ENCODE data around the gene C4orf54.

C4orf54 gene

GRCh38 chr4:99657798-99658197 lies at the start of gene C4orf54:
Gene C4orf54, minus strand, starts transcription at chr4:99657828. Its CDS starts 3,180 bp downstream, at chr4:99654648.
- DNase-seq = no peak

- no peak for DNase-seq
Observed at GRCh38 chr4:99705891-99706290, 48.3 kb upstream of the C4orf54 start.

DNA sequence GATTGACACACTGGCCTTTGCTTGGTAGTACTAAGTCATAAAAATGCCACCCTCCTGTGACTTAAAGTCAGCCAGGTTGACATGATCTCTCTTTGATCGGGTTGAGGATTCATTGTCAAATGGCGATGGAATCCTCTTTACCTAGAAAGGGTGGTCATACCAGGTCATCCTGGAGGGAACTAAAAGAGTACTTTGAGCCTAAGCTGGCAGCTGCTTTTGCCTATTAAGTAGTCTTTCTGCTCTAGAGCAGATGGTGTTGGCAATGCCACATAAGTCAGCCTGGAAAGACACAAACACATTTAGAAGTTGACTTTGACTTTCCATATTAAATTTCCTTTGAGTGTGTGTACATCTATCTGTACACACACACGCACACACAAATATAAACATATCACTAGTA lies 39.2 kb upstream of the C4orf54 start:
- no peak for DNase-seq

GRCh38 chr4:99693140-99693539 lies 35.5 kb upstream of the C4orf54 start:
- no peak for DNase-seq

- no peak for DNase-seq
Observed at GRCh38 chr4:99690990-99691389, 33.4 kb upstream of the C4orf54 start.

GRCh38 chr4:99690472-99690871 lies 32.8 kb upstream of the C4orf54 start:
- DNase-seq = no peak

GRCh38 chr4:99687120-99687519 lies 29.5 kb upstream of the C4orf54 start:
- DNase-seq = no peak

GRCh38 chr4:99685234-99685633 lies 27.6 kb upstream of the C4orf54 start:
- DNase-seq = no peak

DNA sequence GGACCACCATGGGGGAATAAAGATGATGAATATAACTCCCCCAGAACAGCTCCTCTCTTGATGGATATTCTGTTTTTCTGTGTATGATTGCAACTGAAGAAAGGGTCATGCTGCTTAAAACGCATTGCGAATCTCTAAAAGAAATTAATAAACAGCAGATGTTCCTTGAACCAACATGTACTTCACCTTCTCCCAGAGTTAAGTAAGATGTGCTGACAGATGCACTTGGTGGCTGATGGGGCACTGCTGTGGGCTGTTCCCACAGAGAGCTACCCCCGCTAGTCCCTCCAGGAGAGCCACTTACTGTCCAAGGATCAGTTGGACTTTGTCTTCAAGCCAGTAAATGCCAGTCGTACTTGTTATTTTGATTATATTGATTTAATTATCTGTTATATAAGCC lies 26.3 kb upstream of the C4orf54 start:
- DNase-seq = no peak

- no peak for DNase-seq
Observed at GRCh38 chr4:99679976-99680375, 22.3 kb upstream of the C4orf54 start.

GRCh38 chr4:99679204-99679603 lies 21.6 kb upstream of the C4orf54 start:
- DNase-seq = no peak

DNA sequence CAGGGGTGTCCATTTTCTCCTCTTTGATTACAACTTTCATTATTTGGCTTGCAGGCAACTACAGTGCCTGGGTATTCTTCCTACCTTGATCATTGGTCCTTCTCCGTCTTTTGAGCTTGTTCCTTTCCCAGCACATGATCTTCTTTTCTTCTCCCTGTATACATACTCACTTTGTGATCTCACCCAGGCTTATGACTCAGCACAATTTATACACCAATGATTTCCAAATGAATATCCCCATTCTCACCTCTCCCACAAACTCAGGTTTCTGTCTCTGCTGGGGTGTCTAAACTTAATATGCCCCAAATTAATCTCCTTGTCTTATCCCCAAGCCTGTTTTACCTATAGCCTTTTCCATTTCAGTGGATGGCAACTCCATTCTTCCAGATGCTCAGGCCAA lies 19.5 kb upstream of the C4orf54 start:
- no peak for DNase-seq

DNA sequence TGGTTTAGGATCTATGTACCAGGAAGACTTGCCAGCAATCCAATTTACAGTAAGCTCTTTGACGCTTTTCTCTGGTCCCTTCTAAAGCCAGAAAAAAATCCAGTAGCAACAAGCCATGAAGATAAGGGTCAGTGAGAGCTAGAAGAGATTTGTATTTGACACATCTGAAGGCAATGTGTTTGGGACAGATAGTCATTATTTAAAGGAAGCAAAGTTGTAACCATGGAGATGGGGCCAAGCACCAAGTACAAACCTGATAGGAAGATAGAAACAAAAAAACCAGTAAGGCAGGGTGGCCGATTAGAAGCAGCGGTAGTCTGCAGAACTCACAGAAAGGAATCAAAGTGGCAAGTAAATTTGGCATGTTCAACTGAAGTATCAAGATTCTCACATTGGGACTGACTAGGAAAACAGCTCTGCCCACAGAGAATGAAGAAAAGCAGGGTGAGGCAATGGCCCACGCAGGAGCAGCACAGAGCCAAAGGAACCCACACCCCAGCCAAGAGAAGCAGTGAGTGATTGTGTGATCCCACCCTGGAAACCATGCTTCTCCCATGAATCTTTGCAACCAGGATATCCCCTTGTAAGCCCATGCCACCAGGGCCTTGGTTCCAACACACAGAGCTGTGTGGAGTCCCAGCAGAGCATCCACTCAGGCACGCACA lies 12.9 kb upstream of the C4orf54 start:
- DNase-seq = no peak

DNA sequence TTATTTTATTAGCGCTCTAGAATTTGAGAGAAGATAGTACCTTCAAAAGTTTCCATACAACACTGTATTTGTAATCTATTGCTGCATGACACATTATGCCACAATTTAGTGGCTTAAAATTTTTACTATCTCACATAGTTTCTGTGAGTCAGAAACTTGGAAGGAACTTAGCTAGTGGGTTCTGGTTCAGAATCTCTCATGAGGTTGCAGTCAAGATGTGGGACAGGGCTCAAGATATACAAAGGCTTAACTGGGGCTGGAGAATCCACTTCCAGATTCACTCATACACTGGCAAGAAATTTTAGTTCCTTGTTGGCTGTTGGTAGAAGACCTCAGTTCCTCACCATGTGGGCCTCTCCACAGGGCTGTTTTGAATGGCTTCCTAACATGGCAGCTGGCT lies 11.5 kb upstream of the C4orf54 start:
- no peak for DNase-seq

DNA sequence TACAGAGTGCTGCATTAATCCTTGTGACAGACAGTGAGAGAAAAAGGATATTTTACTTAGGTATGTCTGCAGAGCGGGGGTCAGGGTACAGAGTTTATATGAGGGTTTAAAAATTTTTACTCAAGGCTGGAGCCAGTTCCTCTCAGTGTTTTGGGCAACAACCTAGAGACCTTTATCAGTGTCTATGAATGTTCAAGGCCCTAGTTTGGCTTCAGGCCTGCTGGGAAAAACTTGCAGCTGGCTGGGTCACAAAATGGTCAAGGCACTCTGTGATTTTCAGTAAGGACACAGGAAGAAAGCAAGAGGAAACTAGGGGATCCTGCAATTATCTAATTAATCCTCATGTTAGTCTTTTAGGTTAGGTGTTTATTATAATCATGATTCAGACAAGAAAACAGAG lies 10.8 kb upstream of the C4orf54 start:
- DNase-seq = no peak

DNA sequence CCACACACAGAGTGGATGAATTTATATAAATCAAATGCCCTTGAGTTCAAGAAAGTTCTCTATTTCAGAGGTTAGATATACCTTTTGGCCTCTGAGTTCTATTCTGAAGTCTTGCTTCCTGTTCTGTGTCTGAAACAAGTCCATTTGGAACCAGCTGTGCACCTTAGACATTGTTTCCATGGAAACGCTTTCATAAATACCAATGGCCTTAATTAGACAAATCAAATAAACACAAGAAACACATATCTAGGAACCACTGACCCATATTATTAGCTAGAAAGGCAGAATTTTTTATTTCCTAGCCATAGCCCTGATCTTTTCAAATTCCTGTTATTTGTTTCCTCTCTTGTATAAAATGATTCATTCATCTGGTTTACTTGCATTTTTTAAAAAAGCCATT lies 8.4 kb upstream of the C4orf54 start:
- DNase-seq = no peak

DNA sequence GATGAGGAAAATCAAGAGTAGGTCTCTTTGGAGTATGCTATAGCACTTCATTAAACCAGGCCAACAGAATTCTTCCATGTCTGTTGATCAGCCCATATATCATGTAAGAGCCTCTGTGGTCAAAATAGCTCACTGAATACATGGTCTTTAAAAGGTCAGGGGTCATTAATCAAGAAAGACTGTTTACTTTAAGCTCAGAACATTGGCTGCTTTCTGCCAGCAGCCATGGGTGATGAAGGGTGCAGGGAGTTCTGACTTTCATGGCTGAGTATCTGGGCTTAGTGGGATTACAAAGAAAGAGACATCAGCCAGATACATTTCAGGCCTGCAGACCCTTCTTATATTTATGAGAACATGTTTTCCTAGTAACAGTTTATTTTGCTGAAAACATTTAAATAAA lies 7.1 kb upstream of the C4orf54 start:
- no peak for DNase-seq

DNA sequence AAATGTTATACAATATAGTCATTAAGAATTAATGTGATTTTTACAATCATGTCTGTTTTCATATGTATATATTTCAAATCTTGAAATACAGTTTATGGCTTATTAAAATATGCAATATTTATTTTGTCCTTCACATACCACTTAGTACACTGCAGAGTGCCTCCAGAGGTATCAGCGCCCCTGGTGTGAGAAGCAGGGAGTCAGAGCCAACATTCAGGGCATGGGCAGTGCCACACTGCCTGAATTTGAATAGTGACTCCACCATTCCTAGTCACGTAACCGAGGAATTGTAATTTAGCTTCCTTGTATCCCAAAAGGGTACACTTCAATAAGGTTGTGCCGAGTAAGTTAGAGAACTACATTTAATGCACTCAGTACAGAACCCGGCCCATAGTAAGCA lies 4.3 kb upstream of the C4orf54 start:
- DNase-seq = no peak

DNA sequence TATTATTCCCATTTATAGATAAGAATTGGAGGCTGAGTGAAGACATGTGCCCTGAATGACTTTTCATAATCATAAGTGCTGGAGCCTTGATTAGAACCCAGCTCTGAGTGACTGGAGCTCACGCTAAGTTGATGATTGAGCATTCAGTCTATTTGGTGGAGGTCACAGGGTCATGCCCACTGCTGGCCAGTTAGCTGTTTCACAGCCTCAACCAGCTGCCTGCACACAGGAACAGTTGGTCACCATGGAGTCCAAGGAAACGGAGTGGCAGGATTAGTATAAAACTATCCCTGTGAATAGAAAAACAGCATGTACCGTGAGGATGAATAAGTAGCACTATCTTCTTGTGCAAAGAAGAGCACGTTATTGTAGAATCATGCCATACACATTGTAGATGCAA lies 1.0 kb upstream of the C4orf54 start:
- no peak for DNase-seq

- DNase-seq = no peak
Observed at GRCh38 chr4:99655308-99656081, 2.1 kb downstream of the C4orf54 start.

GRCh38 chr4:99654361-99654761 lies 3.3 kb downstream of the C4orf54 start:
- no peak for DNase-seq

DNA sequence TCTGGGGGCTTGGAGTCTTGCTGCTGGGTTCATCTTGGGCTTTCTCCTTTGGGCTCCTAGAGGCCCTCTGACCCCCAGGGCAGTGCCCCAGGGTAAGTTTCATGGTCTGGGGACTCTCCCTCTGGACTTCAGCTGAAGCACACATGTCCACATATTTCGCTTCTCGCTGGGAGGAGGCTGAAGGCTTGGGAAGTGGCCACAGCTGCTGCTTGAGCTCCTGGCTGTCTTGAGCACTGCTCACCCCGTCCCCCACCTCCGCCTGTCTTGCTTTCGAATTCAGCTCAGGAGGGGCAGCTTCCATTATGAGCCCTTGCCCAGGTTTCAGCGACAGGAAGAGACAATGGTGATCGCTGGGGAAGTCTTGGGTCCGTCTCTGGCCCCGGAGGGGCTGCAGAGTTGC lies 3.7 kb downstream of the C4orf54 start:
- no peak for DNase-seq

DNA sequence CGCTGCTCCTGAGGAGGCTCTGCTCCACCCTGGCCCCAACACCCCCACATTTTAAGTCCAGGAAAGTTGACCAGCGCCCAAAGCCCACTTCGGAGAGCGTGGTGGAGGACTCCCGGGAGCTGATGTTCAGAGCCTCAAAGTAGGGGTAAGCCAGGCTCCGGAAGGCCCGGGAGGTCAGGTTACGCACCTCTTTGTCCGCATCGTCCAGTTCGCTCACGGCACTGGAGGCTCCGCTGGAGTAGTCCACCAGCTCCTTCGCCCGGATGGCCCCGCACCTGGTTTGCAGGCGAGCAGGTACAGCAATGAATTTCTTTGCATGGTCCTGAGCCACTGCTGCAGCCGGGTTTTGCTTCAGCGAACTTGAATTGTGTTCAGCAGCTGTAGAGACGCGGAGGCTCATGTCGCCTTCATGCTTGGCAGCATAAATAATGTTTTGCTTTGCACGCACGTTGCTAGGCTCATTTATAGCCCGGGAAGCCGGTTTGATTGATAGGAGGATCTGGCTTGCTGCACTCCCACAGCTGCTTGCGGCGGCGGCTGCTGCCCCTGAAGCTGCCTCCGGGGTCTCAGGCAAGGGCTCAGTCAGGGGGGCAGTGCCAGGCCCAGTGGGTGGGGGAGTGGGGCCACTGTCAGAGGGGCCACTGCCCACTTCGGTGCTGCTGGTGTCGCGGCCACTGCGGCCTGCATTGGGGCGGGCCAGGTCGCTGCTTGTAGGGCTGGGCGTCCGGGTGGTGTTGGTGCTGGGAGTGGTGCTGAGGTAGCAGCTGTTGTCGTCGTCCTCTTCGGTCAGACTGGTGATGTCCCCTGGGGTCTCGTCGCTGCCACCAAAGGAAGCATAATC lies 4.8 kb downstream of the C4orf54 start:
- DNase-seq = no peak

Data from fibroblast of skin of right quadriceps (primary cell).